Tibial nerve (tissue), 4 donors: ENCODE results near the gene NTF4. TPM values are rescaled to one million over a fixed set of nuclear protein-coding genes. Genes with fewer than 3 reads are reported as not detected.
A peak's percentile ranks its signal among the peaks of the same experiment; 100 is the strongest.

Experiments
- DNase-seq, 2 donors: peaks; one replicate each; pipeline ENCODE4 v3.0.0-alpha.2; 2019; ENCODE audit warnings: low spot score in 2 of 2
- H3K27ac ChIP-seq, 4 donors: fragments of 200-600 bp; sonication (generic) in 3 of 4; one replicate each; pipeline ENCODE4 v1.5.1; 2017 to 2019; ENCODE audit warnings: mild to moderate bottlenecking in 1 of 4
- H3K27me3 ChIP-seq, 2 donors: fragments of 200-600 bp; sonication (generic) in 1 of 2; one replicate each; pipeline versions ENCODE4 v1.5.1 to v1.6.0; 2017 to 2019
- H3K36me3 ChIP-seq, 3 donors: fragments of 200-600 bp; sonication (generic); one replicate each; pipeline ENCODE4 v1.5.1; 2018 to 2019
- H3K4me1 ChIP-seq, 4 donors: fragments of 200-600 bp; sonication (generic) in 3 of 4; one replicate each; pipeline ENCODE4 v1.5.1; 2017 to 2019
- H3K4me3 ChIP-seq, 4 donors: fragments of 200-600 bp; sonication (generic) in 3 of 4; one replicate each; pipeline ENCODE4 v1.5.1; 2017 to 2019; ENCODE audit warnings: mild to moderate bottlenecking in 1 of 4, moderate library complexity in 1 of 4
- H3K9me3 ChIP-seq, 4 donors: fragments of 200-600 bp; sonication (generic) in 3 of 4; one replicate each; pipeline ENCODE4 v1.5.1; 2017 to 2019
- EP300 ChIP-seq, 2 donors: sonication (generic); formaldehyde crosslinking; IDR thresholded peaks; one replicate each; pipeline ENCODE4 v1.6.1; 2017; ENCODE audit warnings: antibody characterized with exemption in 2 of 2, mild to moderate bottlenecking in 1 of 2
- POLR2A ChIP-seq, 2 donors: fragments of 450-650 bp; IDR thresholded peaks; one replicate each; pipeline ENCODE4 v1.6.1; 2017; ENCODE audit warnings: antibody characterized with exemption in 2 of 2, mild to moderate bottlenecking in 2 of 2, moderate library complexity in 2 of 2
- WGBS, 2 donors: methylation state at CpG; one replicate each; pipeline ENCODE4 v1.1.5; 2018; 5-methylcytosine and 5-hydroxymethylcytosine counted together
- total RNA-seq, 4 donors: library from RNA; depleted of rRNA; stranded (reverse); fragments of >200 nt; gene quantifications; one replicate each; pipeline ENCODE4 v1.1.0, GENCODE V29; 2016
- TF ChIP-seq, protein P1 (sequence below), 5 experiments: fragments of 200-600 bp in 3 of 5; fragments of 450-650 bp in 2 of 5; sonication (generic) in 3 of 5; IDR thresholded peaks; one replicate each; pipeline ENCODE4 v1.5.1; 2016 to 2019; ENCODE audit warnings: antibody characterized with exemption in 5 of 5, mild to moderate bottlenecking in 3 of 5, moderate library complexity in 2 of 5

NTF4 gene
- total RNA-seq, 4 donors from 2014 or later: not detected

- Histone ChIP-seq H3K9me3 (no peaks in the 10 kb centered on the region), H3K36me3 (peaks cover 2 to 41% (median 16%) of the 10 kb centered on the region in 3 donors), H3K27ac (peak overlapping the region in 3 of 4 donors; percentile 84 to 95 (median 90)), H3K27me3 (no peaks in the 10 kb centered on the region), H3K4me1 (peaks cover 0 to 38% (median 18%) of the 10 kb centered on the region in 4 donors), H3K4me3 (peak overlapping the region; percentile 71 to 98 (median 90))
- no peak for TF ChIP-seq EP300 (IDR thresholded peaks at IDR 0.05)
- TF ChIP-seq POLR2A (IDR thresholded peaks at IDR 0.05): no peak
- TF ChIP-seq, protein P1, sequence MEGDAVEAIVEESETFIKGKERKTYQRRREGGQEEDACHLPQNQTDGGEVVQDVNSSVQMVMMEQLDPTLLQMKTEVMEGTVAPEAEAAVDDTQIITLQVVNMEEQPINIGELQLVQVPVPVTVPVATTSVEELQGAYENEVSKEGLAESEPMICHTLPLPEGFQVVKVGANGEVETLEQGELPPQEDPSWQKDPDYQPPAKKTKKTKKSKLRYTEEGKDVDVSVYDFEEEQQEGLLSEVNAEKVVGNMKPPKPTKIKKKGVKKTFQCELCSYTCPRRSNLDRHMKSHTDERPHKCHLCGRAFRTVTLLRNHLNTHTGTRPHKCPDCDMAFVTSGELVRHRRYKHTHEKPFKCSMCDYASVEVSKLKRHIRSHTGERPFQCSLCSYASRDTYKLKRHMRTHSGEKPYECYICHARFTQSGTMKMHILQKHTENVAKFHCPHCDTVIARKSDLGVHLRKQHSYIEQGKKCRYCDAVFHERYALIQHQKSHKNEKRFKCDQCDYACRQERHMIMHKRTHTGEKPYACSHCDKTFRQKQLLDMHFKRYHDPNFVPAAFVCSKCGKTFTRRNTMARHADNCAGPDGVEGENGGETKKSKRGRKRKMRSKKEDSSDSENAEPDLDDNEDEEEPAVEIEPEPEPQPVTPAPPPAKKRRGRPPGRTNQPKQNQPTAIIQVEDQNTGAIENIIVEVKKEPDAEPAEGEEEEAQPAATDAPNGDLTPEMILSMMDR (IDR thresholded peaks at IDR 0.05): no peak
- DNase-seq: no peak
- WGBS, 2 donors: 45 to 51% methylated on average over 11 of the region's 11 CpGs
Measured at GRCh38 chr19:49086296-49086695, 21.7 kb upstream of the NTF4 start.

DNA sequence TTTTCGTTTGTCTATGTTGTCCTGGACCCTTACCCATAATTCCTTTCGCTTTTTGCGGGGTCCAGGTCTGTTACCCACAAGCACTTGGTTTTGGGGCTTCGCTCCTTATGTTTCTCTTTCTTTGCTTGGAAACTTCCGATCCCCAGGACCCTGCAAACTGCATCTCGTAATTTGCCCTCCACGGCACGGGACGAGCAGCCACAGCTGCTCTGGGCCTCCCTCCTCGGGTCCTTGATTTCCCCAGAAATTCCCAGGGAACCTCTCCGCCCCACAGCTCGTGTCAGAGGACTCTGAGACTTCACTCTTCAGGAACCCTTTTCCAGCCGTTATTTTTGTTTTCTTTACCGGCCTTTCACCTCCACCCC, 21.2 kb upstream of the NTF4 start:
- TF ChIP-seq EP300 (IDR thresholded peaks at IDR 0.05): no peak
- TF ChIP-seq, protein P1 (IDR thresholded peaks at IDR 0.05): no peak
- no peak for TF ChIP-seq POLR2A (IDR thresholded peaks at IDR 0.05)
- Histone ChIP-seq H3K4me1 (peaks cover 0 to 38% (median 18%) of the 10 kb centered on the region in 4 donors), H3K27me3 (no peaks in the 10 kb centered on the region), H3K27ac (peak overlapping the region; percentile 75 to 95 (median 87)), H3K36me3 (peaks cover 2 to 37% (median 12%) of the 10 kb centered on the region in 3 donors), H3K9me3 (no peaks in the 10 kb centered on the region), H3K4me3 (peak overlapping the region; percentile 71 to 98 (median 90))
- WGBS, 2 donors: 1% methylated on average over 14 of the region's 14 CpGs
- no peak for DNase-seq

- TF ChIP-seq, protein P1 (IDR thresholded peaks at IDR 0.05): peak in 3 of 5 experiments; percentile 9 to 61 (median 59)
- TF ChIP-seq POLR2A (IDR thresholded peaks at IDR 0.05) (peak; percentile 78 to 88), EP300 (IDR thresholded peaks at IDR 0.05) (peak; percentile 78 to 95)
Measured at GRCh38 chr19:49085020-49085867, 20.6 kb upstream of the NTF4 start, which contains the start of gene SNRNP70. SNRNP70 (plus strand) TSS chr19:49085451; CDS start chr19:49086415, 964 bp downstream.

DNA sequence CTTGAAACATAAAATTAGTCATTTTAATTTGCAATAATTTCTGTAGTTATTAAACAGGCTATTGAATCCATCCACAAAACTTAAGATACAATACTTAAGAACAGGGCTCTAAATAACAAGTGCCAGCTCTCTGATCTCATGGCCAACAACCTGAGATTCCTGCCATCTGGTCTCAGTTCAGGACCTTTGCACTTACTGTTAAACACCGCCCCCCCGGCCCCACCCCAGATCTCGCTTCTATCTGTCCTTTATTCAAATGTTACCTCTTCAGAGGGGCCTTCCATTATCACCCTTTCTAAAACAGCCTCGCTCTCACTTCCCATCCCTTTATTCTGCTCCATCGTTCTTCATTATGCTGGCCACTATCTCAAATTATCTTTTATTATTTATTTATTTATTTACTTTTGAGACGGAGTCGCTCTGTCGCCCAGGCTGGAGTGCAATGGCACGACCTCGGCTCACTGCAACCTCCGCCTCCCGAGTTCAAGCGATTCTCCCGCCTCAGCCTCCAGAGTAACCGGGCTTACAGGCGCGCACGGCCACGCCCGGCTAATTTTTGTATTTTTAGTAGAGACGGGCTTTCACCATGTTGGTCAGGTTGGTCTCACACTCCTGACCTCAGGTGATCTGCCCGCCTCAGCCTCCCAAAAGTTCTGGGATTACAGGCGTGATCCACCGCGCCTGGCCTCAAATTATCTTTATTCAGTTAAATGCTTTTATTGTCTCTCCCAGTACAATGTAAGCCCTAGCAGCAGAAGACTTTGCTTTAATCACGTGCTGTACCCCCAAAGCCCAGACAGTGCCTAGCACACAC, 19.8 kb upstream of the NTF4 start:
- WGBS, 2 donors: 69 to 70% methylated on average over 26 of the region's 26 CpGs
- Histone ChIP-seq H3K9me3 (no peaks in the 10 kb centered on the region), H3K4me1 (peaks cover 0 to 38% (median 18%) of the 10 kb centered on the region in 4 donors), H3K27me3 (no peaks in the 10 kb centered on the region), H3K4me3 (peak overlapping the region; percentile 71 to 98 (median 90)), H3K36me3 (peaks cover 0 to 24% (median 0%) of the 10 kb centered on the region in 3 donors), H3K27ac (peak overlapping the region; percentile 75 to 95 (median 87))
- TF ChIP-seq POLR2A (IDR thresholded peaks at IDR 0.05) (no peak), EP300 (IDR thresholded peaks at IDR 0.05) (no peak)
- TF ChIP-seq, protein P1 (IDR thresholded peaks at IDR 0.05): no peak
- peak in 1 of 2 donors; percentile 8 for DNase-seq

More at GRCh38 chr19:49085020-49085867, 20.6 kb upstream of the NTF4 start, which contains the start of gene SNRNP70:
- Histone ChIP-seq H3K4me1 (peaks cover 0 to 38% (median 18%) of the 10 kb centered on the region in 4 donors), H3K4me3 (peak within 1 kb of the TSS; percentile 71 to 98 (median 90)), H3K36me3 (peaks cover 0 to 31% (median 6%) of the 10 kb centered on the region in 3 donors), H3K27ac (peak within 1 kb of the TSS; percentile 75 to 95 (median 87)), H3K27me3 (no peaks in the 10 kb centered on the region), H3K9me3 (no peaks in the 10 kb centered on the region)
- 1% methylated on average over 43 to 70 of the region's 89 CpGs for WGBS, 2 donors
- DNase-seq: peak; percentile 95 to 97
